ENCODE results near the gene PLS3.

Gene PLS3

GRCh38 chrX:115694028-115694427, 133.1 kb downstream of the PLS3 start:
- TF ChIP-seq CTCF (IDR thresholded peaks at IDR 0.05; ENCODE audit: control insufficient read depth, insufficient read depth, low read depth, low read length, missing control alignments) = no peak
- no peak for DNase-seq (ENCODE audit: low read depth)
- H3K4me3 ChIP-seq (ENCODE audit: control insufficient read depth, low read depth, low read length) = no peak overlapping the region

- TF ChIP-seq CTCF (IDR thresholded peaks at IDR 0.05; ENCODE audit: control insufficient read depth, insufficient read depth, low read depth, low read length, missing control alignments) = no peak
- no peak for DNase-seq (ENCODE audit: low read depth)
- no peak overlapping the region for H3K4me3 ChIP-seq (ENCODE audit: control insufficient read depth, low read depth, low read length)
Observed at GRCh38 chrX:115696039-115696438, 135.1 kb downstream of the PLS3 start.

GRCh38 chrX:115696939-115697338, 136.0 kb downstream of the PLS3 start:
- no peak overlapping the region for H3K4me3 ChIP-seq (ENCODE audit: control insufficient read depth, low read depth, low read length)
- TF ChIP-seq CTCF (IDR thresholded peaks at IDR 0.05; ENCODE audit: control insufficient read depth, insufficient read depth, low read depth, low read length, missing control alignments) = no peak
- DNase-seq (ENCODE audit: low read depth) = no peak

- DNase-seq (ENCODE audit: low read depth) = no peak
- no peak overlapping the region for H3K4me3 ChIP-seq (ENCODE audit: control insufficient read depth, low read depth, low read length)
- TF ChIP-seq CTCF (IDR thresholded peaks at IDR 0.05; ENCODE audit: control insufficient read depth, insufficient read depth, low read depth, low read length, missing control alignments) = no peak
Observed at GRCh38 chrX:115697806-115698205, 136.8 kb downstream of the PLS3 start.

Data from AG09309 (cell line).